ENCODE data around the gene ARL6IP1. TPM values are rescaled to one million over a fixed set of nuclear protein-coding genes. Genes with fewer than 3 reads are reported as not detected.

The ARL6IP1 gene
- total RNA-seq, 1 experiment from 2014 or later, result 343 TPM

GRCh38 chr16:18804540-18804939, 3.2 kb upstream of the ARL6IP1 start:
- ATAC-seq (no peak), DNase-seq (ENCODE audit: low read depth, low spot score) (no peak)
- H3K4me1 ChIP-seq (ENCODE audit: control insufficient read depth, insufficient read depth, low read length), result peaks cover 39% of the 10 kb centered on the region
- intact Hi-C loops (cut with micrococcal nuclease; ENCODE audit: unreplicated experiment) (no loop called here), in situ Hi-C loops (cut with HindIII; ENCODE audit: low pct_unique_long_range_greater_than_20kb, low sequenced_read_pairs) (no loop called here)
- TF ChIP-seq POLR2AphosphoS5 (IDR thresholded peaks at IDR 0.05; ENCODE audit: low read depth, low read length) (no peak), CTCF (IDR thresholded peaks at IDR 0.05) (no peak), REST (IDR thresholded peaks at IDR 0.05; ENCODE audit: insufficient read depth in 1 of 2, low read depth in 2 of 2, low read length in 1 of 2) (no peak), SIN3A (IDR thresholded peaks at IDR 0.05; ENCODE audit: borderline replicate concordance, insufficient read depth, low read depth, low read length) (no peak), TCF7L2 (IDR thresholded peaks at IDR 0.05; ENCODE audit: low read depth, low read length) (no peak)
- no peaks in the 10 kb centered on the region for H3K9me3 ChIP-seq (ENCODE audit: control insufficient read depth, insufficient read depth, low read depth, low read length)
- POLR2A ChIA-PET, result interaction anchor here (0.7 kb wide), 1 partner anchor 15 kb away, joined by 3 read pairs; no protein-coding TSS in a partner anchor
- H3K27ac ChIP-seq (ENCODE audit: low read length), result peak overlapping the region; percentile 93
- peaks cover 27% of the 10 kb centered on the region for H3K36me3 ChIP-seq (ENCODE audit: control insufficient read depth, insufficient read depth, low read length)
- CTCF ChIA-PET, result no interaction called here
- no peaks in the 10 kb centered on the region for H3K27me3 ChIP-seq (ENCODE audit: control insufficient read depth, insufficient read depth, low read length)
- H3K4me3 ChIP-seq (ENCODE audit: low read depth in 2 of 2, low read length in 2 of 2), result peak overlapping the region in 1 of 2 experiments; percentile 1; a peak in 1 of 4 replicates
- BruUV-seq (replicated peaks), result no TSS peak

GRCh38 chr16:18803569-18804462, 2.5 kb upstream of the ARL6IP1 start:
- TF ChIP-seq POLR2AphosphoS5 (IDR thresholded peaks at IDR 0.05; ENCODE audit: low read depth, low read length) (peak; percentile 36; the same call in 1 of the 2 replicates), REST (IDR thresholded peaks at IDR 0.05; ENCODE audit: insufficient read depth in 1 of 2, low read depth in 2 of 2, low read length in 1 of 2) (no peak)
- peaks cover 47% of the 10 kb centered on the region for H3K4me1 ChIP-seq (ENCODE audit: control insufficient read depth, insufficient read depth, low read length)
- ATAC-seq (no peak), DNase-seq (ENCODE audit: low read depth, low spot score) (no peak)
- BruUV-seq (replicated peaks), result no TSS peak
- in situ Hi-C loops (cut with HindIII; ENCODE audit: low pct_unique_long_range_greater_than_20kb, low sequenced_read_pairs), result no loop called here
- peak overlapping the region; percentile 1 to 4; a peak in 1 of 4 replicates for H3K4me3 ChIP-seq (ENCODE audit: low read depth in 2 of 2, low read length in 2 of 2)
- intact Hi-C loops (cut with micrococcal nuclease; ENCODE audit: unreplicated experiment), result no loop called here
- H3K27ac ChIP-seq (ENCODE audit: low read length), result peak overlapping the region; percentile 93
- H3K27me3 ChIP-seq (ENCODE audit: control insufficient read depth, insufficient read depth, low read length), result no peaks in the 10 kb centered on the region
- peaks cover 23% of the 10 kb centered on the region for H3K36me3 ChIP-seq (ENCODE audit: control insufficient read depth, insufficient read depth, low read length)
- ChIA-PET CTCF (interaction anchor here (0.6 kb wide), 2 partner anchors 796 to 885 kb away, joined by 6 to 7 read pairs; no protein-coding TSS in a partner anchor), POLR2A (interaction anchor here (0.6 kb wide), 1 partner anchor 453 kb away, joined by 12 read pairs; no protein-coding TSS in a partner anchor)
- H3K9me3 ChIP-seq (ENCODE audit: control insufficient read depth, insufficient read depth, low read depth, low read length), result no peaks in the 10 kb centered on the region

All from Panc1 (cell line).